Cardiac muscle cell (in vitro differentiated cells and primary cell): ENCODE measurements around the gene TMEM145. TPM values are rescaled to one million over a fixed set of nuclear protein-coding genes. Genes with fewer than 3 reads are reported as not detected.

Experiments
- DNase-seq, 2 donors: peaks; one replicate each; pipeline versions ENCODE4 v3.0.0 to v3.0.0-alpha.2; 2010 to 2017; ENCODE audit warnings: low read depth in 1 of 2, low spot score in 1 of 2
- H3K27ac ChIP-seq: fragments of 200-600 bp; sonication (generic); 2 replicates; pipeline ENCODE4 v1.5.1; 2016
- H3K27me3 ChIP-seq: fragments of 200-600 bp; sonication (generic); 2 replicates; pipeline ENCODE4 v1.6.0; 2016; ENCODE audit warnings: control low read depth
- H3K36me3 ChIP-seq: fragments of 200-600 bp; sonication (generic); 2 replicates; pipeline ENCODE4 v1.5.1; 2016; ENCODE audit warnings: control low read depth
- H3K4me1 ChIP-seq: fragments of 200-600 bp; sonication (generic); 2 replicates; pipeline ENCODE4 v1.8.1; 2017; ENCODE audit warnings: low read depth, mild to moderate bottlenecking, mixed run types
- H3K4me3 ChIP-seq: fragments of 200-600 bp; sonication (generic); 2 replicates; pipeline ENCODE4 v1.5.1; 2016; ENCODE audit warnings: mild to moderate bottlenecking
- H3K9me3 ChIP-seq: fragments of 200-600 bp; sonication (generic); 2 replicates; pipeline ENCODE4 v1.5.1; 2017; ENCODE audit warnings: low read depth, mild to moderate bottlenecking, control low read depth
- polyA plus RNA-seq: library from polyadenylated mRNA; unstranded; fragments of >200 nt; fragmentation: Nextera tagmentation; extraction: Ambion mirVana; gene quantifications from 2 replicates; pipeline ENCODE4 v1.2.1, GENCODE V29; 2016
- total RNA-seq: library from RNA; depleted of rRNA; stranded (reverse); fragments of >200 nt; gene quantifications from 2 replicates; pipeline ENCODE4 v1.2.3, GENCODE V29; 2016
- TF ChIP-seq, protein P1 (sequence below): IDR thresholded peaks from 2 replicates; pipeline ENCODE4 v1.5.1; 2012; ENCODE audit warnings: low read depth, mild to moderate bottlenecking, low read length

The TMEM145 gene
- total and polyA plus RNA-seq, 2 experiments from 2014 or later, result 3.7 to 3.8 TPM

DNA sequence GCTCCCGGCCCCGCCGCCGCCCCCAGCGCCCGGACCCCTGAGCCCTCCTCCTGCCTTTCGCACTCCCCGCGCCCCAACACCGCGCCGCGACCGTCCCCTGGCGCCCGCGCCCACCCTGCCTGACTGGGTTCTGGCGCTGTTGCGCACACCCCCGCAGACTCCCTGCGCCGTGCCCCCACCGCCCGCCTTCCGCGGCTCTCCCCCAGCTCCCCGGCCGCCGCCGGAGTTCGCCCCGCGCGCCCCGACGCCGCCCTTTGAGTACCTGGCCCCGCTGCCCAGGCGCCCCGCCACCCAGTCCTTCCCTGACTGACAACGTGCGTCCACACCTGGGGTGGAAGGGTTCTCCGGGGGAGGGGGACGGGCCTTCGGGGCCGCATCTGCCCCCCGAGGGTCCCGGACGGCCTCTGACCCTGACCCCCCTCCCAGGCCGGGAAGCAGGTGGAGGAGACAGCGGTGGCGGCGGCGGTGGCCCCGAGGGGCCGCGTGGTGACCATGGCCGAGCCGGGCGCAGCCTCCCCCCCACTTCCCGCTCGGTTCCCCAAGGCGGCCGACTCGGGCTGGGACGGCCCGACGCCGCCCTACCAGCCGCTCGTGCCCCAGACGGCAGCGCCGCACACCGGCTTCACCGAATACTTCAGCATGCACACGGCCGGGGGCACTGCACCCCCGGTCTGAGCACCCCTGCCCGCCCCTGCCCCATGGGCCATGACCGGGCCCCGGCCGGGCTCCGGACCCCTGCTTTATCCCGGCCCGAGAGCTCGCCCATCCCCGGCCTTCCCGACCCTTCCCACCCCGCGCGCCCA is 10.9 kb downstream of the TMEM145 start:
- Histone ChIP-seq H3K4me3 (peak overlapping the region; percentile 4), H3K9me3 (no peaks in the 10 kb centered on the region), H3K36me3 (no peaks in the 10 kb centered on the region), H3K4me1 (peaks cover 8% of the 10 kb centered on the region), H3K27me3 (peaks cover 53% of the 10 kb centered on the region), H3K27ac (no peak overlapping the region)
- TF ChIP-seq, protein P1, sequence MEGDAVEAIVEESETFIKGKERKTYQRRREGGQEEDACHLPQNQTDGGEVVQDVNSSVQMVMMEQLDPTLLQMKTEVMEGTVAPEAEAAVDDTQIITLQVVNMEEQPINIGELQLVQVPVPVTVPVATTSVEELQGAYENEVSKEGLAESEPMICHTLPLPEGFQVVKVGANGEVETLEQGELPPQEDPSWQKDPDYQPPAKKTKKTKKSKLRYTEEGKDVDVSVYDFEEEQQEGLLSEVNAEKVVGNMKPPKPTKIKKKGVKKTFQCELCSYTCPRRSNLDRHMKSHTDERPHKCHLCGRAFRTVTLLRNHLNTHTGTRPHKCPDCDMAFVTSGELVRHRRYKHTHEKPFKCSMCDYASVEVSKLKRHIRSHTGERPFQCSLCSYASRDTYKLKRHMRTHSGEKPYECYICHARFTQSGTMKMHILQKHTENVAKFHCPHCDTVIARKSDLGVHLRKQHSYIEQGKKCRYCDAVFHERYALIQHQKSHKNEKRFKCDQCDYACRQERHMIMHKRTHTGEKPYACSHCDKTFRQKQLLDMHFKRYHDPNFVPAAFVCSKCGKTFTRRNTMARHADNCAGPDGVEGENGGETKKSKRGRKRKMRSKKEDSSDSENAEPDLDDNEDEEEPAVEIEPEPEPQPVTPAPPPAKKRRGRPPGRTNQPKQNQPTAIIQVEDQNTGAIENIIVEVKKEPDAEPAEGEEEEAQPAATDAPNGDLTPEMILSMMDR, result no peak
- DNase-seq, result no peak

DNA sequence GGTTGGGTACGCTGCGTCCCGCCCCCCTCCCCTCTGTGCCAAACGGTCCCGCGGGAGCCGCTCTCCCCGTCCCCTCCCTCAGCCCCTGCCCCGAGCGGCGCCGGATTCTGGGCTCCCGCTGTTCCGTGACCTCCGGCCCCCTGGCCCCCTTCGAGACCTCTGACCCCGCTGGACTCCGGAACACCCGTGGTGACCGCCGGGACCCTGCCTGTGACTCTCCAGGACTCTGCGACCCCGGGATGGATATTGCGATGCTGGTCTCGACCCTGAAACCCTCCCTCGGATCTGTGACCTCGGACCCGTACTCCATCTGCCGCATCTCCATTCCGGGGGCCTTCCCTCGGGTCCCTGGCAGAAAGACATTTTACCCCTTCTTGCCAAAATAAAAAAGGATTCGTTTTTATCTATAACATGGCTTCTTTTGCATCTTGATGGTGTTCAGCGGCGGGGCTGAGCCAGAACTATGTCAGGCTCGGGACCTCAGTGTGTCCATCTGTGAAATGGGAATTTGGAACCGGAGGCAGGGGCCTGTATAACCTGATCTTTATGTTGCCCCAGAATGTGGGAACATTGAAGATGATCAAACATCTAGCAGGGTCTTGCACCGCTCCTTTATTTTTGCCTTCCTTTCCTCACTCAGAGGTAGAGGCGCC is 11.7 kb downstream of the TMEM145 start:
- no peak overlapping the region for H3K27ac ChIP-seq
- peaks cover 8% of the 10 kb centered on the region for H3K4me1 ChIP-seq
- peaks cover 52% of the 10 kb centered on the region for H3K27me3 ChIP-seq
- H3K4me3 ChIP-seq, result peak overlapping the region; percentile 4
- TF ChIP-seq, protein P1, result no peak
- no peaks in the 10 kb centered on the region for H3K36me3 ChIP-seq
- DNase-seq, result no peak
- no peaks in the 10 kb centered on the region for H3K9me3 ChIP-seq

GRCh38 chr19:42325308-42325895 is 12.3 kb downstream of the TMEM145 start, which contains the start of gene MEGF8:
TSS of gene MEGF8 (plus strand) at chr19:42325635. CDS start at chr19:42326244, 609 bp downstream.
- Histone ChIP-seq H3K27me3 (peaks cover 46% of the 10 kb centered on the region), H3K4me3 (peak within 1 kb of the TSS; percentile 74), H3K36me3 (no peaks in the 10 kb centered on the region), H3K9me3 (no peaks in the 10 kb centered on the region), H3K27ac (peak within 1 kb of the TSS; percentile 61), H3K4me1 (peaks cover 8% of the 10 kb centered on the region)
- TF ChIP-seq, protein P1, result peak; percentile 95
- DNase-seq, result peak; percentile 99

- H3K27ac ChIP-seq, result peak overlapping the region; percentile 61
- peak overlapping the region; percentile 74 for H3K4me3 ChIP-seq
- H3K36me3 ChIP-seq, result no peaks in the 10 kb centered on the region
- H3K9me3 ChIP-seq, result no peaks in the 10 kb centered on the region
- H3K4me1 ChIP-seq, result peaks cover 8% of the 10 kb centered on the region
- H3K27me3 ChIP-seq, result peaks cover 39% of the 10 kb centered on the region
- DNase-seq, result peak in 1 of 2 donors; percentile 46
- TF ChIP-seq, protein P1, result peak; percentile 1
Observed at GRCh38 chr19:42325896-42326771, 13.0 kb downstream of the TMEM145 start.

- peaks cover 8% of the 10 kb centered on the region for H3K4me1 ChIP-seq
- no peak overlapping the region for H3K27ac ChIP-seq
- peaks cover 31% of the 10 kb centered on the region for H3K27me3 ChIP-seq
- H3K36me3 ChIP-seq, result no peaks in the 10 kb centered on the region
- DNase-seq, result no peak
- H3K4me3 ChIP-seq, result peak overlapping the region; percentile 74
- H3K9me3 ChIP-seq, result no peaks in the 10 kb centered on the region
- TF ChIP-seq, protein P1, result no peak
Observed at GRCh38 chr19:42326969-42327368, 13.9 kb downstream of the TMEM145 start.
